Measurements from ENCODE around the gene F13A1. TPM values are rescaled to one million over a fixed set of nuclear protein-coding genes. Genes with fewer than 3 reads are reported as not detected.

Gene F13A1
- total and polyA plus RNA-seq, 4 donors = 4.3 to 69.9 (median 23.4) TPM

DNA sequence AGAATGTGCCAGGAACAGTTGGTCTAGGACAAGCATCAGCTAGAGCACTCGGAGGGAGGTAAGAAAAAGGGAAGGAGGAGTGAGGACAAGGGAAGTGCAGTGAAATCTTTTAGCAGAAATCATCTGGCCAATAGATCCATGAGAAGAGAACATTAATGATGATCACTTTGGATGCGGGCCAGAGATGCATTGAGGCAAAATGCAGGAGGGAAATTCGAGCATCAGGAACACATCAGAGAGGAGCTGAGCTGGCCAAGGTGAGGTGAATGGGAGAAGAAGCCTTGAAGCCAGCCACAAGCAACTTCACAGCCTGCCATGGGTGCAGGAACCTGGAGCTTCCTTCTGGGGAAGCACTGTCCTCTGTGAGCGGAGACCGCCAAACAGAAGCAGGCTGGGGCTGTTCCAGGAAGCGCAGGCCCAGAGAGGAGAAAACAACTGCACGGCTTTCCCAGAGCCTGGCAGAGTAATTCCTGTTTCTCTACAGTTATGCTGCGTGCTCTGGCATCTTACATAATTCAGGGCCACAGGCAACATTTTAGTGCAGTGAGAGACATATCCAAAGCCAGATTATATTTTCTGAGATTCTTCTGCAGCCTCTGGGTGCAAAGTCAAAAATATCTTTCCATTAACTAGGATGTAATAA lies 143.8 kb downstream of the F13A1 start:
- 67 to 68% methylated on average over 8 of the region's 8 CpGs for WGBS, 2 donors
- DNase-seq (peak in 1 of 3 donors; percentile 33), ATAC-seq (ENCODE audit: insufficient read depth, low FRiP score) (no peak)
- no peaks in the 10 kb centered on the region for H3K36me3 ChIP-seq (ENCODE audit: control insufficient read depth in 4 of 4, insufficient read depth in 4 of 4, low read length in 4 of 4)
- no peak overlapping the region for H3K9ac ChIP-seq (ENCODE audit: insufficient read depth in 1 of 2, low read length in 2 of 2)
- no peak overlapping the region for H3K27ac ChIP-seq (ENCODE audit: low read depth in 1 of 2, low read length in 1 of 2)
- H3K9me3 ChIP-seq (ENCODE audit: control insufficient read depth in 4 of 4, insufficient read depth in 3 of 4, low read length in 3 of 4) = no peaks in the 10 kb centered on the region
- H3K4me1 ChIP-seq (ENCODE audit: control insufficient read depth in 5 of 5, insufficient read depth in 5 of 5, low read length in 5 of 5) = no peaks in the 10 kb centered on the region
- H3K27me3 ChIP-seq (ENCODE audit: control insufficient read depth in 3 of 3, insufficient read depth in 3 of 3, low read length in 2 of 3) = no peaks in the 10 kb centered on the region
- TF ChIP-seq, protein P1, sequence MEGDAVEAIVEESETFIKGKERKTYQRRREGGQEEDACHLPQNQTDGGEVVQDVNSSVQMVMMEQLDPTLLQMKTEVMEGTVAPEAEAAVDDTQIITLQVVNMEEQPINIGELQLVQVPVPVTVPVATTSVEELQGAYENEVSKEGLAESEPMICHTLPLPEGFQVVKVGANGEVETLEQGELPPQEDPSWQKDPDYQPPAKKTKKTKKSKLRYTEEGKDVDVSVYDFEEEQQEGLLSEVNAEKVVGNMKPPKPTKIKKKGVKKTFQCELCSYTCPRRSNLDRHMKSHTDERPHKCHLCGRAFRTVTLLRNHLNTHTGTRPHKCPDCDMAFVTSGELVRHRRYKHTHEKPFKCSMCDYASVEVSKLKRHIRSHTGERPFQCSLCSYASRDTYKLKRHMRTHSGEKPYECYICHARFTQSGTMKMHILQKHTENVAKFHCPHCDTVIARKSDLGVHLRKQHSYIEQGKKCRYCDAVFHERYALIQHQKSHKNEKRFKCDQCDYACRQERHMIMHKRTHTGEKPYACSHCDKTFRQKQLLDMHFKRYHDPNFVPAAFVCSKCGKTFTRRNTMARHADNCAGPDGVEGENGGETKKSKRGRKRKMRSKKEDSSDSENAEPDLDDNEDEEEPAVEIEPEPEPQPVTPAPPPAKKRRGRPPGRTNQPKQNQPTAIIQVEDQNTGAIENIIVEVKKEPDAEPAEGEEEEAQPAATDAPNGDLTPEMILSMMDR (IDR thresholded peaks at IDR 0.05; ENCODE audit: control extremely low read depth, extremely low read depth) = no peak
- H3K4me3 ChIP-seq = no peak overlapping the region

DNA sequence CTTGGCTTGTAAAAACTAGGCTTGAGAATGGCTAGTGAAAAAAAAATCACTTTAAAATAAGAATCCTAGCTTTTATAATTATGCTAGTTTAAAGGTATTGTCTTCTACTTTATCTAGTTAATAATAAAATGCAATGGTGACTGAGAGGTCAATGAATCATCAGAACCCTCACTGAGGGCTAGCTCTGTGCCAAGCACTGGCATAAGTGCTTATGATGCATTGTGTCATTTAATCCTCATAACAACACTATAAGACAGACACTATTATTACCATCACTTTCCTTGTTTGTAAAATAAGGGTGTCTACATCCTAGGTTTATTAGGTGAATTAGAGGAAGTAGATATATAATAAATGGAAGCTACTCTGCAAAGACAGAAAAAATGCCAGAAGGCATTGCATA lies 144.3 kb downstream of the F13A1 start:
- DNase-seq = no peak
- H3K27me3 ChIP-seq (ENCODE audit: control insufficient read depth in 3 of 3, insufficient read depth in 3 of 3, low read length in 2 of 3) = no peaks in the 10 kb centered on the region
- TF ChIP-seq, protein P1 (IDR thresholded peaks at IDR 0.05; ENCODE audit: control extremely low read depth, extremely low read depth) = no peak
- H3K4me3 ChIP-seq = no peak overlapping the region
- no peaks in the 10 kb centered on the region for H3K36me3 ChIP-seq (ENCODE audit: control insufficient read depth in 4 of 4, insufficient read depth in 4 of 4, low read length in 4 of 4)
- H3K27ac ChIP-seq (ENCODE audit: low read depth in 1 of 2, low read length in 1 of 2) = no peak overlapping the region
- no peak for ATAC-seq (ENCODE audit: insufficient read depth, low FRiP score)
- H3K4me1 ChIP-seq (ENCODE audit: control insufficient read depth in 5 of 5, insufficient read depth in 5 of 5, low read length in 5 of 5) = no peaks in the 10 kb centered on the region
- no peak overlapping the region for H3K9ac ChIP-seq (ENCODE audit: insufficient read depth in 1 of 2, low read length in 2 of 2)
- H3K9me3 ChIP-seq (ENCODE audit: control insufficient read depth in 4 of 4, insufficient read depth in 3 of 4, low read length in 3 of 4) = peaks cover 0 to 2% (median 0%) of the 10 kb centered on the region in 4 donors

DNA sequence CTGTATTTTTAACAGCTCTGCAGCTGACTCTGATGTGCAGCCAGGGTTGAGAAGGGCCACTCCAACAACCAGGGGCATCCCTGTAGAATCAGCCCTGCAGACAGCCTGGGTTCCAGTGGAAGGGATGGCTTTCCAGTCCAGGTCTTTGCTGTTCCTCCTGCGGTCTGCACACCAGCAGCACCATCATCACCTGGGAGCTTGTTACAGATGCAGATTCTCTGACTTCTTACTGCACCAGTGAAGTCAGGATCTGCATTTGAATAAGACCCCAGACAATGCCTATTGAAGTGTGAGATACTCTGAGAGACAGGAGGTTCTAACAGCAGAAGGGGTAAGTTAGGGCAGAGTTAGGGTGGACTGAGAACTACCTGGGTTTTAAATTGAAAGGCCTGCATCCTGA lies 151.3 kb downstream of the F13A1 start:
- Histone ChIP-seq H3K36me3 (ENCODE audit: control insufficient read depth in 4 of 4, insufficient read depth in 4 of 4, low read length in 4 of 4) (no peaks in the 10 kb centered on the region), H3K27ac (ENCODE audit: low read depth in 1 of 2, low read length in 1 of 2) (no peak overlapping the region), H3K4me3 (no peak overlapping the region), H3K4me1 (ENCODE audit: control insufficient read depth in 5 of 5, insufficient read depth in 5 of 5, low read length in 5 of 5) (no peaks in the 10 kb centered on the region), H3K9me3 (ENCODE audit: control insufficient read depth in 4 of 4, insufficient read depth in 3 of 4, low read length in 3 of 4) (peaks cover 0 to 2% (median 0%) of the 10 kb centered on the region in 4 donors), H3K9ac (ENCODE audit: insufficient read depth in 1 of 2, low read length in 2 of 2) (no peak overlapping the region), H3K27me3 (ENCODE audit: control insufficient read depth in 3 of 3, insufficient read depth in 3 of 3, low read length in 2 of 3) (peaks cover 0 to 2% (median 0%) of the 10 kb centered on the region in 3 donors)
- 70 to 71% methylated on average over 1 of the region's 1 CpG for WGBS, 2 donors
- TF ChIP-seq, protein P1 (IDR thresholded peaks at IDR 0.05; ENCODE audit: control extremely low read depth, extremely low read depth) = no peak
- no peak for ATAC-seq (ENCODE audit: insufficient read depth, low FRiP score)
- DNase-seq = no peak

DNA sequence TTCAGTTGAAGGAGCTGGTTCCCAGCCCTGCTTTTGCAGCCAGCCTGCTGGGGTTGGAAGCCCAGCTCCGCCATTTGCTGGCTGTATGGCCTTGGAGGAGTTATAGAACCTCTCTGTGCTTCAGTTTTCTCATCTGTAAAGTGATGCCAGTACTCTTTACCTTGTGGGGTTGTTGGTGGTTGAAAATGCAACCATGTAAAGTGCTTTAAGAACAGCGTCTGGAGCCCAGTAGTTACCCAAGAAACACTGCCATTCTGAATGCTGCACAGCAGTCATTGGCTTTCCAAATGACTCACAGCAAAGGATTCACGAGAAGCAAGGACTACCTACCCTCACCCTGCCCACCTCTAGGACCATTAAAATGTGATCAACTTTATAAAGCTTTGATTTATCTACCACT lies 154.4 kb downstream of the F13A1 start:
- 86 to 88% methylated on average over 3 of the region's 3 CpGs for WGBS, 2 donors
- DNase-seq = no peak
- no peaks in the 10 kb centered on the region for H3K36me3 ChIP-seq (ENCODE audit: control insufficient read depth in 4 of 4, insufficient read depth in 4 of 4, low read length in 4 of 4)

More for the DNA sequence above, 154.4 kb downstream of the F13A1 start:
- H3K4me3 ChIP-seq = no peak overlapping the region
- H3K27me3 ChIP-seq (ENCODE audit: control insufficient read depth in 3 of 3, insufficient read depth in 3 of 3, low read length in 2 of 3) = peaks cover 0 to 2% (median 0%) of the 10 kb centered on the region in 3 donors
- H3K9ac ChIP-seq (ENCODE audit: insufficient read depth in 1 of 2, low read length in 2 of 2) = no peak overlapping the region
- ATAC-seq (ENCODE audit: insufficient read depth, low FRiP score) = no peak
- TF ChIP-seq, protein P1 (IDR thresholded peaks at IDR 0.05; ENCODE audit: control extremely low read depth, extremely low read depth) = no peak
- no peaks in the 10 kb centered on the region for H3K9me3 ChIP-seq (ENCODE audit: control insufficient read depth in 4 of 4, insufficient read depth in 3 of 4, low read length in 3 of 4)
- no peaks in the 10 kb centered on the region for H3K4me1 ChIP-seq (ENCODE audit: control insufficient read depth in 5 of 5, insufficient read depth in 5 of 5, low read length in 5 of 5)
- H3K27ac ChIP-seq (ENCODE audit: low read depth in 1 of 2, low read length in 1 of 2) = no peak overlapping the region
